ENCODE measurements around the gene LSP1.

The LSP1 gene

GRCh38 chr11:1831338-1832210, 21.3 kb upstream of the LSP1 start:
- no peak for TF ChIP-seq TAF1 (IDR thresholded peaks at IDR 0.05; ENCODE audit: low read depth)
- no peak for TF ChIP-seq USF1 (IDR thresholded peaks at IDR 0.05)
- no peak for TF ChIP-seq YY1 (IDR thresholded peaks at IDR 0.05; ENCODE audit: low read depth)
- TF ChIP-seq MAX (IDR thresholded peaks at IDR 0.05), result no peak
- no peak for TF ChIP-seq TCF12 (IDR thresholded peaks at IDR 0.05; ENCODE audit: low read depth)
- TF ChIP-seq NFIC (IDR thresholded peaks at IDR 0.05), result no peak
- TF ChIP-seq EGR1 (IDR thresholded peaks at IDR 0.05), result no peak
- no peak for TF ChIP-seq EP300 (IDR thresholded peaks at IDR 0.05; ENCODE audit: borderline replicate concordance)
- no peak for TF ChIP-seq CEBPB (IDR thresholded peaks at IDR 0.05)
- no peak for TF ChIP-seq TEAD4 (IDR thresholded peaks at IDR 0.05)
- no peak for TF ChIP-seq FOXM1 (IDR thresholded peaks at IDR 0.05; ENCODE audit: borderline replicate concordance, low read depth)

GRCh38 chr11:1832211-1832919, 20.5 kb upstream of the LSP1 start:
- no peak for TF ChIP-seq TEAD4 (IDR thresholded peaks at IDR 0.05)
- 0 out of 2 replicates have a peak, but pooled peaks have one; percentile 43 for TF ChIP-seq YY1 (IDR thresholded peaks at IDR 0.05; ENCODE audit: low read depth)
- TF ChIP-seq NFIC (IDR thresholded peaks at IDR 0.05), result no peak
- TF ChIP-seq RAD21 (IDR thresholded peaks at IDR 0.05; ENCODE audit: low read depth), result peak; percentile 69
- TF ChIP-seq MAX (IDR thresholded peaks at IDR 0.05), result peak; percentile 35; the same call in 1 of the 2 replicates
- TF ChIP-seq ZBTB7A (IDR thresholded peaks at IDR 0.05; ENCODE audit: low read depth), result peak; percentile 99

- TF ChIP-seq RAD21 (IDR thresholded peaks at IDR 0.05; ENCODE audit: low read depth), result no peak
These were observed 20.0 kb upstream of the LSP1 start for GRCh38 chr11:1832920-1833295.

GRCh38 chr11:1834062-1834610, 18.7 kb upstream of the LSP1 start:
- 0 out of 2 replicates have a peak, but pooled peaks have one; percentile 24 for TF ChIP-seq TAF1 (IDR thresholded peaks at IDR 0.05; ENCODE audit: low read depth)
- peak; percentile 70 for TF ChIP-seq NFIC (IDR thresholded peaks at IDR 0.05)
- no peak; the same call in 1 of the 2 replicates for TF ChIP-seq USF1 (IDR thresholded peaks at IDR 0.05)
- TF ChIP-seq TEAD4 (IDR thresholded peaks at IDR 0.05), result peak; percentile 96
- TF ChIP-seq REST (IDR thresholded peaks at IDR 0.05; ENCODE audit: low read depth), result no peak
- TF ChIP-seq EP300 (IDR thresholded peaks at IDR 0.05; ENCODE audit: borderline replicate concordance), result peak; percentile 80
- peak; percentile 94 for TF ChIP-seq TCF12 (IDR thresholded peaks at IDR 0.05; ENCODE audit: low read depth)
- no peak; the same call in 1 of the 2 replicates for TF ChIP-seq ZBTB7A (IDR thresholded peaks at IDR 0.05; ENCODE audit: low read depth)
- TF ChIP-seq CEBPB (IDR thresholded peaks at IDR 0.05), result no peak
- no peak for TF ChIP-seq RAD21 (IDR thresholded peaks at IDR 0.05; ENCODE audit: low read depth)
- TF ChIP-seq FOXM1 (IDR thresholded peaks at IDR 0.05; ENCODE audit: borderline replicate concordance, low read depth), result 0 out of 2 replicates have a peak, but pooled peaks have one; percentile 33
- TF ChIP-seq EGR1 (IDR thresholded peaks at IDR 0.05), result peak; percentile 59; the same call in 1 of the 2 replicates
- TF ChIP-seq MAX (IDR thresholded peaks at IDR 0.05), result peak; percentile 94
- TF ChIP-seq YY1 (IDR thresholded peaks at IDR 0.05; ENCODE audit: low read depth), result peak; percentile 61; the same call in 1 of the 2 replicates
- no peak for TF ChIP-seq CREB1 (IDR thresholded peaks at IDR 0.05; ENCODE audit: low read depth)

- TF ChIP-seq TAF1 (IDR thresholded peaks at IDR 0.05; ENCODE audit: low read depth) (no peak), NFIC (IDR thresholded peaks at IDR 0.05) (0 out of 2 replicates have a peak, but pooled peaks have one; percentile 17)
These were observed 17.9 kb upstream of the LSP1 start, which contains the start of gene SYT8 for GRCh38 chr11:1834779-1835670. Gene SYT8, plus strand, starts transcription at chr11:1834990. Its CDS starts 116 bp downstream, at chr11:1835106.

GRCh38 chr11:1835671-1836010, 17.2 kb upstream of the LSP1 start:
- no peak for TF ChIP-seq TAF1 (IDR thresholded peaks at IDR 0.05; ENCODE audit: low read depth)
- TF ChIP-seq EP300 (IDR thresholded peaks at IDR 0.05; ENCODE audit: borderline replicate concordance), result no peak
- TF ChIP-seq FOXM1 (IDR thresholded peaks at IDR 0.05; ENCODE audit: borderline replicate concordance, low read depth), result no peak
- no peak for TF ChIP-seq CREB1 (IDR thresholded peaks at IDR 0.05; ENCODE audit: low read depth)
- TF ChIP-seq MAX (IDR thresholded peaks at IDR 0.05), result no peak
- no peak for TF ChIP-seq NFIC (IDR thresholded peaks at IDR 0.05)
- no peak for TF ChIP-seq TCF12 (IDR thresholded peaks at IDR 0.05; ENCODE audit: low read depth)
- TF ChIP-seq USF1 (IDR thresholded peaks at IDR 0.05), result no peak
- TF ChIP-seq YY1 (IDR thresholded peaks at IDR 0.05; ENCODE audit: low read depth), result no peak
- TF ChIP-seq REST (IDR thresholded peaks at IDR 0.05; ENCODE audit: low read depth), result no peak
- TF ChIP-seq TEAD4 (IDR thresholded peaks at IDR 0.05), result no peak
- TF ChIP-seq EGR1 (IDR thresholded peaks at IDR 0.05), result no peak
- no peak for TF ChIP-seq RAD21 (IDR thresholded peaks at IDR 0.05; ENCODE audit: low read depth)
- TF ChIP-seq CEBPB (IDR thresholded peaks at IDR 0.05), result no peak
- no peak; the same call in 1 of the 2 replicates for TF ChIP-seq ZBTB7A (IDR thresholded peaks at IDR 0.05; ENCODE audit: low read depth)

All from Ishikawa (cell line).